GM23248 (cell line): ENCODE data around the gene TARS1. TPM values are rescaled to one million over a fixed set of nuclear protein-coding genes. Genes with fewer than 3 reads are reported as not detected.

Experiments used
- DNase-seq: peaks from one replicate; pipeline ENCODE4 v3.0.0-alpha.2; 2015
- H2AFZ ChIP-seq: fragments of 200-600 bp; sonication (generic); 2 replicates; pipeline ENCODE4 v1.6.1; 2016; ENCODE audit warnings: antibody characterized with exemption
- H3F3A ChIP-seq: fragments of 200-600 bp; sonication (generic); 2 replicates; pipeline ENCODE4 v1.6.1; 2016; ENCODE audit warnings: mild to moderate bottlenecking, antibody characterized with exemption, mixed run types; ENCODE audit not compliant: insufficient read depth
- H3K27ac ChIP-seq: fragments of 200-600 bp; sonication (generic); 2 replicates; pipeline ENCODE4 v1.5.1; 2016; ENCODE audit warnings: mild to moderate bottlenecking
- H3K27me3 ChIP-seq: fragments of 200-600 bp; sonication (generic); replicated peaks from 2 replicates; pipeline ENCODE4 v1.6.1; 2016; ENCODE audit warnings: mild to moderate bottlenecking; ENCODE audit not compliant: insufficient read depth
- H3K36me3 ChIP-seq: fragments of 200-600 bp; sonication (generic); 2 replicates; pipeline ENCODE4 v1.6.1; 2016; ENCODE audit warnings: low read depth, mild to moderate bottlenecking
- H3K4me1 ChIP-seq: fragments of 200-600 bp; sonication (generic); 2 replicates; pipeline ENCODE4 v1.6.1; 2016; ENCODE audit warnings: mild to moderate bottlenecking; ENCODE audit not compliant: insufficient read depth
- H3K4me2 ChIP-seq: fragments of 200-600 bp; sonication (generic); one replicate; pipeline ENCODE4 v1.6.1; 2016; ENCODE audit warnings: mild to moderate bottlenecking; ENCODE audit not compliant: unreplicated experiment
- H3K4me3 ChIP-seq: fragments of 200-600 bp; sonication (generic); 2 replicates; pipeline ENCODE4 v1.5.1; 2016; ENCODE audit warnings: mild to moderate bottlenecking
- H3K79me2 ChIP-seq: fragments of 200-600 bp; sonication (generic); 2 replicates; pipeline ENCODE4 v1.6.1; 2016; ENCODE audit warnings: mild to moderate bottlenecking; ENCODE audit not compliant: insufficient read depth
- H3K9ac ChIP-seq: fragments of 200-600 bp; sonication (generic); 2 replicates; pipeline ENCODE4 v1.6.1; 2016; ENCODE audit warnings: mild to moderate bottlenecking
- H3K9me2 ChIP-seq: fragments of 200-600 bp; sonication (generic); 2 replicates; pipeline ENCODE4 v1.6.1; 2016; ENCODE audit warnings: mixed run types, mild to moderate bottlenecking, moderate library complexity; ENCODE audit not compliant: insufficient read depth
- H3K9me3 ChIP-seq: fragments of 200-600 bp; sonication (generic); one replicate; pipeline ENCODE4 v1.6.1; 2017; ENCODE audit warnings: low read depth
- H4K20me1 ChIP-seq: fragments of 200-600 bp; sonication (generic); 2 replicates; pipeline ENCODE4 v1.6.0; 2016; ENCODE audit not compliant: insufficient read depth
- EZH2 ChIP-seq: fragments of 200-600 bp; sonication (generic); IDR thresholded peaks from 2 replicates; pipeline ENCODE4 v1.6.1; 2018; ENCODE audit warnings: antibody characterized with exemption, mild to moderate bottlenecking; ENCODE audit not compliant: insufficient read depth, poor library complexity, severe bottlenecking
- EZH2phosphoT487 ChIP-seq: fragments of 200-600 bp; sonication (generic); IDR thresholded peaks from 2 replicates; pipeline ENCODE4 v1.6.1; 2018; ENCODE audit warnings: antibody characterized with exemption, moderate library complexity, mild to moderate bottlenecking, low read depth; ENCODE audit not compliant: insufficient read depth
- WGBS, 2 experiments: methylation state at CpG; one replicate each; pipeline ENCODE4 v1.1.6; 2015 to 2017; ENCODE audit warnings: low lambda C conversion rate in 2 of 2, low coverage in 1 of 2; ENCODE audit errors: missing lambda C conversion rate in 2 of 2; 5-methylcytosine and 5-hydroxymethylcytosine counted together
- in situ Hi-C: fragments of 300-500 bp; cut with MboI; formaldehyde crosslinking; loops from 2 replicates; pipeline ENCODE4 v1.15.0; 2020
- polyA plus RNA-seq: library from polyadenylated mRNA; unstranded; fragments of >200 nt; fragmentation: Nextera tagmentation; extraction: Ambion mirVana; gene quantifications from 2 replicates; pipeline ENCODE4 v1.2.1, GENCODE V29; 2016
- total RNA-seq: library from RNA; depleted of rRNA; stranded (reverse); fragments of >200 nt; shearing (Covaris generic); gene quantifications from 2 replicates; pipeline ENCODE4 v1.2.3, GENCODE V29; 2014

TARS1 gene
- total and polyA plus RNA-seq, 2 experiments from 2014 or later: 244 to 268 TPM

DNA sequence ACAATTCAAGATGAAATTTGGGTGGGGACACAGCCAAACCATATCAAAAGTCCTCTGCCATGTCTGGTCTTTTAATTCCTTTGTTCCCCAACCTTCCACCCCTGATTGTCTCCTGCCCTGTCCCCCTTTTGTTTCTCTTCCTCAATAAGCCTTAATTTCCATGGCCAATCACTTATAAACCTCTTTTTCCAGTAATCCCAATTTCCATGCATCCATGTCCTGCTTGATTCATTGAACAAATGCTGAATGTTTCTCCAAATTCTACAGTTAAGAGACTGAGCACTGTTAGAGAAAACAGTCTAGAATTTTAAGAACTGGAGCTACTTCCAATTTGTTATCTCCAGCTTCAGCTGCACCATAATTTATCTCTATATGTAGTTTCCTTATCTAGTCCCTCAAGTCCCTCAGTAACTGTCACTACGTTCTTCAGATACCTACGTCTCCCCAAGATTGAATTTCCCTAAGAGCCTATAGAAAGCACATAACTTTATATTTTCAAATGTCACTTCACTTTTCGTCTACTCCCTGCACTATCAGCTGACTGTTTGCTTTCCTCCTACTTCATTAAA is 34.2 kb downstream of the TARS1 start:
- Histone ChIP-seq H3F3A (peaks cover 27% of the 10 kb centered on the region), H3K27me3 (no peaks in the 10 kb centered on the region), H3K9ac (no peak overlapping the region), H3K27ac (no peak overlapping the region), H3K4me1 (no peaks in the 10 kb centered on the region), H3K4me2 (no peak overlapping the region), H3K4me3 (no peak overlapping the region), H3K9me3 (no peaks in the 10 kb centered on the region), H3K79me2 (no peaks in the 10 kb centered on the region), H3K36me3 (peaks cover 57% of the 10 kb centered on the region), H2AFZ (no peak overlapping the region), H4K20me1 (no peaks in the 10 kb centered on the region), H3K9me2 (no peaks in the 10 kb centered on the region)
- 96 to 100% methylated on average over 3 of the region's 3 CpGs for WGBS, 2 experiments
- in situ Hi-C loops: no loop called here
- no peak for DNase-seq
- TF ChIP-seq EZH2 (no peak), EZH2phosphoT487 (no peak)

- no peaks in the 10 kb centered on the region for H3K4me1 ChIP-seq
- no peaks in the 10 kb centered on the region for H3K9me2 ChIP-seq
- no peak overlapping the region for H3K4me2 ChIP-seq
- H3K4me3 ChIP-seq: no peak overlapping the region
- peaks cover 20% of the 10 kb centered on the region; the same call in 1 of the 2 replicates for H3F3A ChIP-seq
- H4K20me1 ChIP-seq: no peaks in the 10 kb centered on the region
- H3K9me3 ChIP-seq: no peaks in the 10 kb centered on the region
- in situ Hi-C loops: no loop called here
- no peak overlapping the region for H2AFZ ChIP-seq
- DNase-seq: no peak
- H3K36me3 ChIP-seq: peaks cover 50% of the 10 kb centered on the region
- no peak overlapping the region for H3K9ac ChIP-seq
- 88 to 89% methylated on average over 5 of the region's 5 CpGs for WGBS, 2 experiments
- no peak overlapping the region for H3K27ac ChIP-seq
- TF ChIP-seq EZH2: no peak
- TF ChIP-seq EZH2phosphoT487: no peak
- no peaks in the 10 kb centered on the region for H3K27me3 ChIP-seq
- no peaks in the 10 kb centered on the region for H3K79me2 ChIP-seq
These were observed 34.9 kb downstream of the TARS1 start for GRCh38 chr5:33475706-33476105.

GRCh38 chr5:33476992-33477391 is 36.2 kb downstream of the TARS1 start:
- WGBS, 2 experiments: 97 to 100% methylated on average over 3 of the region's 3 CpGs
- no peaks in the 10 kb centered on the region for H3K9me2 ChIP-seq

DNA sequence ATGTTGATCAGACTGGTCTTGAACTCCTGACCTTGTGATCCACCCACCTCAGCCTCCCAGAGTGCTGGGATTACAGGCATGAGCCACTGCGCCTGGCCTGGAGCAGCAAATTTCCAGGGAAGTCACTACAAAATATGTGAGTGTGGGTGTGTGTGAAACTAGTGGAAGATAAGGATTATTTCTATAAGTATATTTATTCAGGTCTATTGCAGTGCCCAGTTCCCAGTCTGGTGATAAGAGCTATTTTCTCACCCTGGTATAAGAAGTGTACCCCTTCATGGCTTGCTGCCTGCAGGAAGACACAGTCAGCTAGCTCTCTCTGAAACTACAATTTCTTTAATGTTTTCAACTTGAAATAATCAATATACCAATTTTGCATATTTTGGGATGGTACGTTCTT is 37.1 kb downstream of the TARS1 start:
- TF ChIP-seq EZH2: no peak
- TF ChIP-seq EZH2phosphoT487: no peak
- in situ Hi-C loops: no loop called here
- H3K4me1 ChIP-seq: no peaks in the 10 kb centered on the region
- no peak for DNase-seq
- no peak overlapping the region for H2AFZ ChIP-seq
- no peak overlapping the region for H3K4me2 ChIP-seq
- no peaks in the 10 kb centered on the region for H3K79me2 ChIP-seq
- no peaks in the 10 kb centered on the region for H4K20me1 ChIP-seq
- H3K9me3 ChIP-seq: no peaks in the 10 kb centered on the region
- peaks cover 15% of the 10 kb centered on the region; the same call in 1 of the 2 replicates for H3F3A ChIP-seq
- no peaks in the 10 kb centered on the region for H3K9me2 ChIP-seq
- H3K36me3 ChIP-seq: peaks cover 29% of the 10 kb centered on the region
- no peaks in the 10 kb centered on the region for H3K27me3 ChIP-seq
- no peak overlapping the region for H3K9ac ChIP-seq
- WGBS, 2 experiments: 96 to 100% methylated on average over 2 of the region's 2 CpGs
- H3K4me3 ChIP-seq: no peak overlapping the region
- no peak overlapping the region for H3K27ac ChIP-seq

More at GRCh38 chr5:33476992-33477391, 36.2 kb downstream of the TARS1 start:
- Histone ChIP-seq H4K20me1 (no peaks in the 10 kb centered on the region), H3K79me2 (no peaks in the 10 kb centered on the region), H3K27ac (no peak overlapping the region), H3K36me3 (peaks cover 37% of the 10 kb centered on the region), H3K4me2 (no peak overlapping the region), H3K27me3 (no peaks in the 10 kb centered on the region), H3K4me3 (no peak overlapping the region), H3K9ac (no peak overlapping the region), H3F3A (peaks cover 15% of the 10 kb centered on the region; the same call in 1 of the 2 replicates), H3K9me3 (no peaks in the 10 kb centered on the region), H3K4me1 (no peaks in the 10 kb centered on the region), H2AFZ (no peak overlapping the region)
- TF ChIP-seq EZH2phosphoT487 (no peak), EZH2 (no peak)
- peak; percentile 26 for DNase-seq
- in situ Hi-C loops: no loop called here

DNA sequence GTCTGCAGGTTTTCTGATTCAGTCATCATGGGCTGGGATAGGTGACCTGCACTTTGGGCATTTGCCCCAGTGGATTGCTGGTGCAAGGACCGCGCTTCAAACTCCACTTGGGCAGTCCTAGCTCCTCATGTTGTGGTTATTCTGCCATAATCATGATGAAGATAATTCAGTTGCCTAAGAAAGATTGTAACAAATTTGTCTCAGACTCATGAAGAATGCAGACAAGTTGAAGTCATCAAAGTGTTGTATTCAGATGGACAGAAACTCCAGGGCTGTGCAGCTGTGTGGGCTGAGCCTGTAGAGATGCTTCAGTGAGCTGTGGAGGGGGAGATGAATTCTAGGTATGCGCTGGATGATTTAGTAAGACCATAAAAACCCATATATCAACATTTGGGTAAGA is 38.5 kb downstream of the TARS1 start:
- no peaks in the 10 kb centered on the region for H3K79me2 ChIP-seq
- 98 to 100% methylated on average over 3 of the region's 3 CpGs for WGBS, 2 experiments

More for the DNA sequence above, 38.5 kb downstream of the TARS1 start:
- Histone ChIP-seq H2AFZ (no peak overlapping the region), H3F3A (0 out of 2 replicates have a peak, but pooled peaks cover 10% of the 10 kb centered on the region), H3K27ac (no peak overlapping the region), H3K27me3 (no peaks in the 10 kb centered on the region), H4K20me1 (no peaks in the 10 kb centered on the region), H3K4me2 (no peak overlapping the region), H3K9ac (no peak overlapping the region), H3K4me3 (no peak overlapping the region), H3K9me3 (no peaks in the 10 kb centered on the region), H3K36me3 (peaks cover 14% of the 10 kb centered on the region), H3K4me1 (no peaks in the 10 kb centered on the region), H3K9me2 (no peaks in the 10 kb centered on the region)
- in situ Hi-C loops: no loop called here
- no peak for DNase-seq
- no peak for TF ChIP-seq EZH2phosphoT487
